ENCODE measurements around the gene MMP27.
A peak's percentile ranks its signal among the peaks of the same experiment; 100 is the strongest.

Gene MMP27

DNA sequence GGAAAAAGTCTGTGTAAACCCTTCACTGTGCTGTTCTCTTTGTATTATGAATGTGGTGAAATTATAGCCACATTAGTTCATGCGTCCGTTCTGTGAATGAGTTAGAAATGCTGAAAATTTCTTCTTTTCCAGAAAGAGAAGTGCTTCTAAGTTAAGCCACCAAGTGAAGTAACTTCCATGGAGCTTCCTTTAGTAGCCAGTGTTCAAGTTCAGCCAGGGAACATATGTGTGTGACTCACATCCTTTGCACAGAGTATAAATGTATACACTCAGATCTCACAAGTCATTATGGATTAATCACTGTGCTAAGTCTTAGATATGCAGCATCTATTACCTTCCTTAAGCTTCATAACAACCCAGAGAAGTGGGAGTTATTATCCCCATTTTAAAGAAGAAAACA is 22.3 kb upstream of the MMP27 start:
- H3K27ac ChIP-seq (ENCODE audit: low read depth, low read length): no peak overlapping the region
- H3K4me3 ChIP-seq (ENCODE audit: low read depth, low read length): no peak overlapping the region
- H3K27me3 ChIP-seq (ENCODE audit: insufficient read depth, low read length): no peaks in the 10 kb centered on the region
- H2AFZ ChIP-seq (ENCODE audit: low read length, unreplicated experiment): no peak overlapping the region
- H3K36me3 ChIP-seq (ENCODE audit: insufficient read depth, low read length): no peaks in the 10 kb centered on the region
- peaks cover 11% of the 10 kb centered on the region for H3K4me1 ChIP-seq (ENCODE audit: control insufficient read depth, insufficient read depth, low read length, unreplicated experiment)
- H3K79me2 ChIP-seq (ENCODE audit: control insufficient read depth, insufficient read depth, low read length, unreplicated experiment): no peaks in the 10 kb centered on the region

- Histone ChIP-seq H3K4me1 (ENCODE audit: control insufficient read depth, insufficient read depth, low read length, unreplicated experiment) (peaks cover 11% of the 10 kb centered on the region), H3K36me3 (ENCODE audit: insufficient read depth, low read length) (no peaks in the 10 kb centered on the region), H3K79me2 (ENCODE audit: control insufficient read depth, insufficient read depth, low read length, unreplicated experiment) (no peaks in the 10 kb centered on the region), H3K27me3 (ENCODE audit: insufficient read depth, low read length) (peaks cover 21% of the 10 kb centered on the region), H3K4me3 (ENCODE audit: low read depth, low read length) (no peak within 1 kb of the TSS), H2AFZ (ENCODE audit: low read length, unreplicated experiment) (no peak within 1 kb of the TSS), H3K27ac (ENCODE audit: low read depth, low read length) (no peak within 1 kb of the TSS)
Measured at GRCh38 chr11:102724904-102725500, 19.4 kb upstream of the MMP27 start, which contains the start of gene MMP8. MMP8 (minus strand) TSS chr11:102724954; CDS start chr11:102724855, 99 bp downstream.

- no peaks in the 10 kb centered on the region for H3K79me2 ChIP-seq (ENCODE audit: control insufficient read depth, insufficient read depth, low read length, unreplicated experiment)
- H2AFZ ChIP-seq (ENCODE audit: low read length, unreplicated experiment): no peak overlapping the region
- peaks cover 41% of the 10 kb centered on the region for H3K27me3 ChIP-seq (ENCODE audit: insufficient read depth, low read length)
- no peaks in the 10 kb centered on the region for H3K36me3 ChIP-seq (ENCODE audit: insufficient read depth, low read length)
- no peak overlapping the region for H3K27ac ChIP-seq (ENCODE audit: low read depth, low read length)
- H3K4me1 ChIP-seq (ENCODE audit: control insufficient read depth, insufficient read depth, low read length, unreplicated experiment): peaks cover 3% of the 10 kb centered on the region
- H3K4me3 ChIP-seq (ENCODE audit: low read depth, low read length): no peak overlapping the region
Measured at GRCh38 chr11:102722821-102723220, 17.3 kb upstream of the MMP27 start.

GRCh38 chr11:102719620-102720277 is 14.2 kb upstream of the MMP27 start:
- H3K27me3 ChIP-seq (ENCODE audit: insufficient read depth, low read length): peaks cover 71% of the 10 kb centered on the region
- H3K4me3 ChIP-seq (ENCODE audit: low read depth, low read length): no peak overlapping the region
- H3K36me3 ChIP-seq (ENCODE audit: insufficient read depth, low read length): no peaks in the 10 kb centered on the region
- H3K4me1 ChIP-seq (ENCODE audit: control insufficient read depth, insufficient read depth, low read length, unreplicated experiment): no peaks in the 10 kb centered on the region
- H3K27ac ChIP-seq (ENCODE audit: low read depth, low read length): no peak overlapping the region
- no peaks in the 10 kb centered on the region for H3K79me2 ChIP-seq (ENCODE audit: control insufficient read depth, insufficient read depth, low read length, unreplicated experiment)
- H2AFZ ChIP-seq (ENCODE audit: low read length, unreplicated experiment): no peak overlapping the region

GRCh38 chr11:102717280-102717679 is 11.7 kb upstream of the MMP27 start:
- no peak overlapping the region for H2AFZ ChIP-seq (ENCODE audit: low read length, unreplicated experiment)

DNA sequence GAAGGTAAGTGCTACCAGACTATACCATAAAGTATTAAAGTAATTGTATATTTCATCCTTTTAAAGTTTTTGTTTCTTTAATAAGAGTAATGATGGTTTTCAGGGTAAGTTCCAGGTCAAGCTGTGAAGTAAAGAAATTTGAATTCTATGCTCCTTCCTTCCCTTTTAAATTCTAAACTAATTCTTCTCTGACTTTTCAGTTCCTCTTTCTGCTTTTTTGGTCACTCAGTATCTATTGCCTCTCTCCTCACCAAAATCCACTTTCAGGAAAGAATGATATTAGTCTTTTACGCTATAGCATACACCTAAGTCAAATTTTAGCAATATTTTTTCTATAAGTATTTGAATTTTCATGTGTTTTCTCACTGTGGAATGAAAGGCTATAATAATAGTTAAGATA is 11.0 kb upstream of the MMP27 start:
- Histone ChIP-seq H3K27me3 (ENCODE audit: insufficient read depth, low read length) (peaks cover 81% of the 10 kb centered on the region), H3K27ac (ENCODE audit: low read depth, low read length) (no peak overlapping the region), H3K79me2 (ENCODE audit: control insufficient read depth, insufficient read depth, low read length, unreplicated experiment) (no peaks in the 10 kb centered on the region), H3K36me3 (ENCODE audit: insufficient read depth, low read length) (no peaks in the 10 kb centered on the region), H3K4me1 (ENCODE audit: control insufficient read depth, insufficient read depth, low read length, unreplicated experiment) (no peaks in the 10 kb centered on the region), H2AFZ (ENCODE audit: low read length, unreplicated experiment) (no peak overlapping the region), H3K4me3 (ENCODE audit: low read depth, low read length) (no peak overlapping the region)

More at GRCh38 chr11:102717280-102717679, 11.7 kb upstream of the MMP27 start:
- Histone ChIP-seq H3K79me2 (ENCODE audit: control insufficient read depth, insufficient read depth, low read length, unreplicated experiment) (no peaks in the 10 kb centered on the region), H3K4me1 (ENCODE audit: control insufficient read depth, insufficient read depth, low read length, unreplicated experiment) (no peaks in the 10 kb centered on the region), H3K36me3 (ENCODE audit: insufficient read depth, low read length) (no peaks in the 10 kb centered on the region), H3K4me3 (ENCODE audit: low read depth, low read length) (no peak overlapping the region), H3K27ac (ENCODE audit: low read depth, low read length) (no peak overlapping the region), H3K27me3 (ENCODE audit: insufficient read depth, low read length) (peaks cover 85% of the 10 kb centered on the region)

DNA sequence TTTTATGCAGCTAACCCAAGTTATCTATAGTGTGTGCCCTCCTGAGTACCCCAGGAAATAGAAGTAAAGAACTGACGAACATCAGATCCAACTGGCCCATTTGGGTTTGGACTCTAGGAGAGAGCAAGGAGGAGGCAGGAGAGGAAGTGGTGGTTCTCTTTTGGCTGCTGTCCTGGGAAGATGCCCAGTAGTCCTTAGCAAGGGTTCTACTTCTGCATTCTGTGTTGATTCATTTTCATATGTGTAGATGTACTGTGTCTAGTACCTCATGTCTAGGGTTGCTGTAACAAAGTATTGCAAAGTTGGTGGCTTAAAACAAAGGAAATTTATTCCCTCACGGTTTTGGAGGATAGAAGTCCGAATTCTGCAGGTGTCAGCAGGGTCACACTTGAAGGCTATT is 6.6 kb upstream of the MMP27 start:
- no peak overlapping the region for H3K4me3 ChIP-seq (ENCODE audit: low read depth, low read length)
- no peaks in the 10 kb centered on the region for H3K36me3 ChIP-seq (ENCODE audit: insufficient read depth, low read length)
- no peak overlapping the region for H3K27ac ChIP-seq (ENCODE audit: low read depth, low read length)
- H3K4me1 ChIP-seq (ENCODE audit: control insufficient read depth, insufficient read depth, low read length, unreplicated experiment): no peaks in the 10 kb centered on the region
- H3K79me2 ChIP-seq (ENCODE audit: control insufficient read depth, insufficient read depth, low read length, unreplicated experiment): no peaks in the 10 kb centered on the region
- no peak overlapping the region for H2AFZ ChIP-seq (ENCODE audit: low read length, unreplicated experiment)
- H3K27me3 ChIP-seq (ENCODE audit: insufficient read depth, low read length): peaks cover 55% of the 10 kb centered on the region

DNA sequence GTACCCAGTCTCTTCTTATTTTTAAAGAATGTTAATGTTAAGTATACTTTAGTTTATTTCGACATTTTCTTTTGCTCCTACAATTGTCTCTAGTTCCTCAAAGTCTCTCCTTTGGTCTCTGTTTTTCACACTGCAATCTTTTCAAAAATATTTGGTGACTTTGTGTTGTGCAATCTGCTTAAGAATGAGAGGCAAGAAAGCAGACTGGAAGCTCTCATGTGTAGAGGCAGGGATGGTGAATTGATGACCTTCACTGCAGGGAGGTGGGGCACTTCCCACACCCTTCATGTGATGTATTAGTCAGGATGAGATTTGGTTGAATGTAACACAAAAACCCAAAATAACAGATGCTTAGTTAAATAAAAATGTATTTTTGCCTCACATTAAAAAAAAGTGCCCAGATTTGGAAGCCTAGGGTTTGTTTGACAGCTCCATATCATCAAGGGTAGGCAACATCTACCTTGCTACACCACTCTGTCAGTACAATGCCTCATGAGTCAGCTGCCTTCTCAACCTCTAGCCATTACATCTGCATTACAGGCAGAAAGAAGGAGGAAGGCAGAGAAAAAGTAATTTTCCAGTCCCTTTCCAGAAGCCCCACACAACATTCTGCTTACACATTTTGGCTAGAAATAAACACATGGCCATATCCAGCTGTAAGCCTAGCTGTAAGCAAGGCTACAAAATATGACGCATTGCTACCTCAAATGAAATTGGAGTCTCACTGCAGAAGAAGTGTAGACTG is 3.8 kb upstream of the MMP27 start:
- Histone ChIP-seq H3K36me3 (ENCODE audit: insufficient read depth, low read length) (no peaks in the 10 kb centered on the region), H3K27ac (ENCODE audit: low read depth, low read length) (no peak overlapping the region), H3K79me2 (ENCODE audit: control insufficient read depth, insufficient read depth, low read length, unreplicated experiment) (no peaks in the 10 kb centered on the region)

DNA sequence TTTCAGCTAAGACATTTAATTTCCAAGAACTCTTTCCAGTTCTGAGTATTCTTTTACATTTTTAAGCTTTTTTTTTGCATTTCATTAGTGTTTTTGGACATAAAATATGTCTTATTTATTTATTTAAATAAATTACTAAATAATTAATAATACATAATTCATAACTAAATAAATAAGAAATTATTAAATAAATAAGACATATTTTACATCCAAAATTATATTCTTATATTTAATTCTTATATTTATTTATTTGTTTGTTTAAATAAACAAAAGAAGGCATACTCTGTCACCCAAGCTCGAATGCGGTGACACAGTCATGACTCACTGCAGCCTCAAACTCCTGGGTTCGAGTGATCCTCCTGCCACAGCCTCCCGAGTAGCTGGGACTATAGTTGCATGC is 3.1 kb upstream of the MMP27 start:
- no peak overlapping the region for H3K27ac ChIP-seq (ENCODE audit: low read depth, low read length)
- no peak overlapping the region for H3K4me3 ChIP-seq (ENCODE audit: low read depth, low read length)
- H3K36me3 ChIP-seq (ENCODE audit: insufficient read depth, low read length): no peaks in the 10 kb centered on the region
- H2AFZ ChIP-seq (ENCODE audit: low read length, unreplicated experiment): no peak overlapping the region
- peaks cover 27% of the 10 kb centered on the region; the same call in 1 of the 2 replicates for H3K27me3 ChIP-seq (ENCODE audit: insufficient read depth, low read length)
- H3K79me2 ChIP-seq (ENCODE audit: control insufficient read depth, insufficient read depth, low read length, unreplicated experiment): no peaks in the 10 kb centered on the region
- no peaks in the 10 kb centered on the region for H3K4me1 ChIP-seq (ENCODE audit: control insufficient read depth, insufficient read depth, low read length, unreplicated experiment)

More for the DNA sequence above, 3.8 kb upstream of the MMP27 start:
- Histone ChIP-seq H3K27me3 (ENCODE audit: insufficient read depth, low read length) (peaks cover 29% of the 10 kb centered on the region), H2AFZ (ENCODE audit: low read length, unreplicated experiment) (no peak overlapping the region), H3K4me3 (ENCODE audit: low read depth, low read length) (no peak overlapping the region), H3K4me1 (ENCODE audit: control insufficient read depth, insufficient read depth, low read length, unreplicated experiment) (no peaks in the 10 kb centered on the region)

DNA sequence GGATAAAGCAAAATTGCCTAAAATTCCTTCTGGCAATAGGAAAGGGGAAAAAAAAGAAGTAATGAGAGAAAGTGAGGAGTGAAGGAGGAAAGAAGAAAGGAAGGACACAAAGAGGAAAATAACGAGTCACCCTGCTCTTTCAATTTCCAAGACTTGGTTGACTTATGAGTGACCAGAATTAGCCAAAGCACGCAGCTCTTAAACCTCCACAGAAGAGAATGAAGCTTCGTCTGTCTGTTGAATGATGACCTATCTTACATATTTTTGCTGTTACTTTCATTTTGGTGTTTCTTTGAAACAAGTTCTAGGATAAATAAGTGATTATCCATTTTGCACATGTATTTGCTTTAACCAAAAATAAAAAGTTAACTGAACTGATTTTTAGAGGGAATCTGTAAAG is 728 bp downstream of the MMP27 start:
- Histone ChIP-seq H2AFZ (ENCODE audit: low read length, unreplicated experiment) (peak overlapping the region; percentile 0), H3K36me3 (ENCODE audit: insufficient read depth, low read length) (no peaks in the 10 kb centered on the region), H3K4me1 (ENCODE audit: control insufficient read depth, insufficient read depth, low read length, unreplicated experiment) (no peaks in the 10 kb centered on the region), H3K27me3 (ENCODE audit: insufficient read depth, low read length) (0 out of 2 replicates have a peak, but pooled peaks cover 29% of the 10 kb centered on the region), H3K27ac (ENCODE audit: low read depth, low read length) (no peak overlapping the region), H3K4me3 (ENCODE audit: low read depth, low read length) (peak overlapping the region; percentile 38; the same call in 1 of the 2 replicates), H3K79me2 (ENCODE audit: control insufficient read depth, insufficient read depth, low read length, unreplicated experiment) (no peaks in the 10 kb centered on the region)

Measured in ACC112 (cell line).